NOMO-1 treated with DMSO at 0.1 percent for 48 hours (cell line): ENCODE data around the gene UPK1B.
A peak's percentile ranks its signal among the peaks of the same experiment; 100 is the strongest.

Experiments used
- DNase-seq: peaks from one replicate; lab custom pipeline; 2025; ENCODE audit not compliant: unreplicated experiment; lab: John Stamatoyannopoulos, UW

The UPK1B gene

GRCh38 chr3:119175872-119176756 is 2.7 kb downstream of the UPK1B start:
- peak; percentile 15 for DNase-seq

GRCh38 chr3:119176778-119177177 is 3.4 kb downstream of the UPK1B start:
- DNase-seq = no peak

GRCh38 chr3:119177321-119177720 is 3.9 kb downstream of the UPK1B start:
- DNase-seq = no peak

GRCh38 chr3:119181765-119182164 is 8.4 kb downstream of the UPK1B start:
- DNase-seq = no peak

GRCh38 chr3:119184111-119184510 is 10.7 kb downstream of the UPK1B start:
- no peak for DNase-seq

GRCh38 chr3:119184796-119185570 is 11.6 kb downstream of the UPK1B start:
- DNase-seq = no peak

GRCh38 chr3:119187266-119187665 is 13.9 kb downstream of the UPK1B start:
- DNase-seq = no peak

GRCh38 chr3:119191800-119192199 is 18.4 kb downstream of the UPK1B start:
- DNase-seq = no peak

- no peak for DNase-seq
These were observed 21.1 kb downstream of the UPK1B start for GRCh38 chr3:119194237-119195150.

- DNase-seq = no peak
These were observed 21.7 kb downstream of the UPK1B start for GRCh38 chr3:119195151-119195476.

GRCh38 chr3:119195911-119196310 is 22.5 kb downstream of the UPK1B start:
- no peak for DNase-seq

- no peak for DNase-seq
These were observed 31.8 kb downstream of the UPK1B start for GRCh38 chr3:119205209-119205608.

GRCh38 chr3:119205685-119206084 is 32.3 kb downstream of the UPK1B start:
- DNase-seq = no peak

GRCh38 chr3:119206611-119207511 is 33.5 kb downstream of the UPK1B start:
- DNase-seq = peak; percentile 62

GRCh38 chr3:119207512-119207875 is 34.1 kb downstream of the UPK1B start:
- no peak for DNase-seq

- DNase-seq = no peak
These were observed 37.8 kb downstream of the UPK1B start for GRCh38 chr3:119211193-119211592.

- no peak for DNase-seq
These were observed 38.4 kb downstream of the UPK1B start for GRCh38 chr3:119211803-119212202.

GRCh38 chr3:119219069-119219468 is 45.7 kb downstream of the UPK1B start:
- no peak for DNase-seq

- DNase-seq = no peak
These were observed 46.8 kb downstream of the UPK1B start for GRCh38 chr3:119220198-119220597.

GRCh38 chr3:119220970-119221667 is 47.7 kb downstream of the UPK1B start:
- no peak for DNase-seq
